Measurements from ENCODE around the gene C13orf42.

GRCh38 chr13:51043310-51043709, 67.8 kb downstream of the C13orf42 start:
- no peak for TF ChIP-seq CTCF (IDR thresholded peaks at IDR 0.05)
- no peak for TF ChIP-seq POLR2A (IDR thresholded peaks at IDR 0.05)
